Nephron progenitor cell (in vitro differentiated cells): ENCODE data around the gene CDH4.

Source experiments
- DNase-seq: peaks from one replicate; pipeline ENCODE4 v3.0.0; 2021
- H3K27ac Mint-ChIP-seq: 2 replicates; pipeline ENCODE4 v1.8.0; 2021; ENCODE audit warnings: mild to moderate bottlenecking, moderate library complexity, mixed read lengths
- H3K27me3 Mint-ChIP-seq: 2 replicates; pipeline ENCODE4 v1.8.0; 2021; ENCODE audit warnings: mild to moderate bottlenecking, low read depth, mixed read lengths; ENCODE audit not compliant: poor library complexity
- H3K36me3 Mint-ChIP-seq: 2 replicates; pipeline ENCODE4 v1.8.0; 2021; ENCODE audit warnings: low read depth, mixed read lengths
- H3K4me1 Mint-ChIP-seq: 2 replicates; pipeline ENCODE4 v1.8.0; 2021; ENCODE audit warnings: mixed read lengths
- H3K4me3 Mint-ChIP-seq: 2 replicates; pipeline ENCODE4 v1.8.0; 2021; ENCODE audit warnings: mild to moderate bottlenecking, moderate library complexity, mixed read lengths
- H3K9me3 Mint-ChIP-seq: 2 replicates; pipeline ENCODE4 v1.8.0; 2021; ENCODE audit warnings: mild to moderate bottlenecking, moderate library complexity, mixed read lengths
- CTCF ChIP-seq: fragments of 200-600 bp; sonication (generic); IDR thresholded peaks from 2 replicates; pipeline ENCODE4 v1.5.0; 2021; ENCODE audit warnings: antibody characterized with exemption

Gene CDH4

GRCh38 chr20:61320691-61321425 is 68.8 kb downstream of the CDH4 start:
- Mint-ChIP-seq H3K9me3 (no peaks in the 10 kb centered on the region), H3K4me1 (peaks cover 33% of the 10 kb centered on the region), H3K27me3 (peaks cover 15% of the 10 kb centered on the region), H3K27ac (peak overlapping the region; percentile 45), H3K4me3 (no peak overlapping the region), H3K36me3 (no peaks in the 10 kb centered on the region)
- no peak for TF ChIP-seq CTCF
- DNase-seq, result no peak

GRCh38 chr20:61321481-61321880 is 69.4 kb downstream of the CDH4 start:
- Mint-ChIP-seq H3K4me3 (no peak overlapping the region), H3K4me1 (peaks cover 27% of the 10 kb centered on the region), H3K27ac (no peak overlapping the region), H3K27me3 (peaks cover 12% of the 10 kb centered on the region), H3K9me3 (no peaks in the 10 kb centered on the region), H3K36me3 (no peaks in the 10 kb centered on the region)
- no peak for TF ChIP-seq CTCF
- DNase-seq, result no peak

- peaks cover 21% of the 10 kb centered on the region for H3K4me1 Mint-ChIP-seq
- H3K27ac Mint-ChIP-seq, result no peak overlapping the region
- no peaks in the 10 kb centered on the region for H3K36me3 Mint-ChIP-seq
- H3K9me3 Mint-ChIP-seq, result no peaks in the 10 kb centered on the region
- no peak for TF ChIP-seq CTCF
- no peak overlapping the region for H3K4me3 Mint-ChIP-seq
- H3K27me3 Mint-ChIP-seq, result peaks cover 13% of the 10 kb centered on the region
- DNase-seq, result no peak
Observed at GRCh38 chr20:61322151-61322865, 70.2 kb downstream of the CDH4 start.

- H3K4me1 Mint-ChIP-seq, result peaks cover 5% of the 10 kb centered on the region
- no peaks in the 10 kb centered on the region for H3K9me3 Mint-ChIP-seq
- H3K27ac Mint-ChIP-seq, result no peak overlapping the region
- H3K36me3 Mint-ChIP-seq, result no peaks in the 10 kb centered on the region
- no peak for DNase-seq
- peaks cover 9% of the 10 kb centered on the region for H3K27me3 Mint-ChIP-seq
- no peak for TF ChIP-seq CTCF
- H3K4me3 Mint-ChIP-seq, result no peak overlapping the region
Observed at GRCh38 chr20:61324906-61325305, 72.8 kb downstream of the CDH4 start.

GRCh38 chr20:61325718-61326117 is 73.7 kb downstream of the CDH4 start:
- H3K4me1 Mint-ChIP-seq, result peaks cover 5% of the 10 kb centered on the region
- H3K9me3 Mint-ChIP-seq, result no peaks in the 10 kb centered on the region
- no peak overlapping the region for H3K4me3 Mint-ChIP-seq
- no peak overlapping the region for H3K27ac Mint-ChIP-seq
- H3K27me3 Mint-ChIP-seq, result peaks cover 9% of the 10 kb centered on the region
- H3K36me3 Mint-ChIP-seq, result no peaks in the 10 kb centered on the region
- TF ChIP-seq CTCF, result no peak
- no peak for DNase-seq
